Measurements from ENCODE around the gene RNF145. TPM values are rescaled to one million over a fixed set of nuclear protein-coding genes. Genes with fewer than 3 reads are reported as not detected.

The RNF145 gene
- total and polyA plus RNA-seq, 2 of the 13 experiments (the other 11 are each of a cell fraction or from before 2014, with no cell fraction given): 24.6 TPM

DNA sequence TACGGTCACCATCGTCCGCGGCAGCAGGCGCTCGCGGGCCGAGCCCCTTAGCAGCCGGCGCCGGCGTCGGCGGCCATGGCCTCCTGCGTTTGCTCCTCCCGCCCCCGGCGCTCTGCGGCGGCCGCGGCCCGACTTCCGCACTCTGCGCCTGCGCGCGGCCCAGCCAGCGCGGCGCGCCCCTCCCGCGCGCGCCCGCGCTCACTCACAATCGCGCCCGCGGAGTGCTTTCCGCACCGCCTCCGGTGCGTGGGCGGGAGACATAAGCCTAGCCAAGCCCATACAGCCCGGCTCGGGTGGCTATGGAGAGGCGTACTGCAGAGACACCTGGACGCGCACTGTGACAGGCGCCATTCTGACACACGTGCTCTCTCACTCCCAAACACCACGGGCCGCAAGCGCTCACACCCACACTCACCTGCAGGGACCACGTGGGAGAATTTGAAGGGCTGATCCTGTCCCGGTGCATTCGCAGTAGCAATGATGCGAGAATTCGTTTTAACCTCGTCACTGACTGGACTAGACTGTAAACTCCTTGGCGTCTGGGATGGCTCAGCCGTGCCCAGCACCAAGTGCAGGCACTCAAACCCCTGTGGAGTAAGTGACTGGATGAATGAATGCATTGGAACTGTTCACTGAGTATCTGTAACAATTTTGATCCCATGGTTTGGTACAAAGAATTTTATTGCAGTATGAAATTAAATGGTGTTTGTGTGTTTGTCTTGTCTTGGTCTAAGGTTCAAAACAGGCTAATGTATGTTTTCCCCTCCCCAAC lies at the start of gene RNF145 (continued):
- TF ChIP-seq PATZ1 (CRISPR knock-in tag; IDR thresholded peaks at IDR 0.05) (0 out of 2 replicates have a peak, but pooled peaks have one; percentile 29), ZNF282 (IDR thresholded peaks at IDR 0.05; ENCODE audit: partially characterized antibody) (no peak), NR3C1 (CRISPR knock-in tag; IDR thresholded peaks at IDR 0.05) (no peak), SRSF9 (IDR thresholded peaks at IDR 0.05; ENCODE audit: borderline replicate concordance, insufficient read depth, low read depth, low read length, poor library complexity, severe bottlenecking) (no peak), PITX1 (CRISPR knock-in tag; IDR thresholded peaks at IDR 0.05) (peak; percentile 58), KLF16 (CRISPR knock-in tag; IDR thresholded peaks at IDR 0.05) (no peak), SAP130 (CRISPR knock-in tag; IDR thresholded peaks at IDR 0.05; ENCODE audit: low read depth) (peak; percentile 86), ZSCAN30 (CRISPR knock-in tag; IDR thresholded peaks at IDR 0.05) (no peak), CREB1 (IDR thresholded peaks at IDR 0.05) (0 out of 2 replicates have a peak, but pooled peaks have one; percentile 7), CREB1 (CRISPR knock-in tag; IDR thresholded peaks at IDR 0.05) (no peak), ZMYM3 (CRISPR knock-in tag; IDR thresholded peaks at IDR 0.05) (no peak), MED13 (CRISPR knock-in tag; IDR thresholded peaks at IDR 0.05) (0 out of 2 replicates have a peak, but pooled peaks have one; percentile 40), JUNB (CRISPR knock-in tag; IDR thresholded peaks at IDR 0.05; ENCODE audit: borderline replicate concordance) (no peak), TCF7L2 (IDR thresholded peaks at IDR 0.05; ENCODE audit: low read depth, low read length) (no peak), NFE2L2 (IDR thresholded peaks at IDR 0.05; ENCODE audit: low read length) (no peak), FOXO4 (CRISPR knock-in tag; conservative IDR thresholded peaks at IDR 0.05) (no peak), ZNF547 (CRISPR knock-in tag; IDR thresholded peaks at IDR 0.05) (peak; percentile 80; the same call in 1 of the 2 replicates), ZNF264 (CRISPR knock-in tag; IDR thresholded peaks at IDR 0.05) (0 out of 2 replicates have a peak, but pooled peaks have one; percentile 25), ZBTB14 (CRISPR knock-in tag; IDR thresholded peaks at IDR 0.05) (peak; percentile 95), ZNF841 (CRISPR knock-in tag; IDR thresholded peaks at IDR 0.05; ENCODE audit: borderline replicate concordance) (no peak)
- TF ChIP-seq, protein P1, sequence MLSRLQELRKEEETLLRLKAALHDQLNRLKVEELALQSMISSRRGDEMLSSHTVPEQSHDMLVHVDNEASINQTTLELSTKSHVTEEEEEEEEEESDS (CRISPR knock-in tag; IDR thresholded peaks at IDR 0.05; ENCODE audit: borderline replicate concordance): 0 out of 2 replicates have a peak, but pooled peaks have one; percentile 19
- TF ChIP-seq, protein P2, sequence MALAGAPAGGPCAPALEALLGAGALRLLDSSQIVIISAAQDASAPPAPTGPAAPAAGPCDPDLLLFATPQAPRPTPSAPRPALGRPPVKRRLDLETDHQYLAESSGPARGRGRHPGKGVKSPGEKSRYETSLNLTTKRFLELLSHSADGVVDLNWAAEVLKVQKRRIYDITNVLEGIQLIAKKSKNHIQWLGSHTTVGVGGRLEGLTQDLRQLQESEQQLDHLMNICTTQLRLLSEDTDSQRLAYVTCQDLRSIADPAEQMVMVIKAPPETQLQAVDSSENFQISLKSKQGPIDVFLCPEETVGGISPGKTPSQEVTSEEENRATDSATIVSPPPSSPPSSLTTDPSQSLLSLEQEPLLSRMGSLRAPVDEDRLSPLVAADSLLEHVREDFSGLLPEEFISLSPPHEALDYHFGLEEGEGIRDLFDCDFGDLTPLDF (CRISPR knock-in tag; IDR thresholded peaks at IDR 0.05): peak; percentile 65
- TF ChIP-seq, protein P3, sequence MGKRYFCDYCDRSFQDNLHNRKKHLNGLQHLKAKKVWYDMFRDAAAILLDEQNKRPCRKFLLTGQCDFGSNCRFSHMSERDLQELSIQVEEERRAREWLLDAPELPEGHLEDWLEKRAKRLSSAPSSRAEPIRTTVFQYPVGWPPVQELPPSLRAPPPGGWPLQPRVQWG (CRISPR knock-in tag; IDR thresholded peaks at IDR 0.05; ENCODE audit: borderline replicate concordance, low read depth): no peak

Data from HepG2 (cell line).